Measurements from ENCODE around the gene NRXN2. TPM values are rescaled to one million over a fixed set of nuclear protein-coding genes. Genes with fewer than 3 reads are reported as not detected.

The NRXN2 gene
- total RNA-seq, 1 donor from 2014 or later, result 0.14 TPM

DNA sequence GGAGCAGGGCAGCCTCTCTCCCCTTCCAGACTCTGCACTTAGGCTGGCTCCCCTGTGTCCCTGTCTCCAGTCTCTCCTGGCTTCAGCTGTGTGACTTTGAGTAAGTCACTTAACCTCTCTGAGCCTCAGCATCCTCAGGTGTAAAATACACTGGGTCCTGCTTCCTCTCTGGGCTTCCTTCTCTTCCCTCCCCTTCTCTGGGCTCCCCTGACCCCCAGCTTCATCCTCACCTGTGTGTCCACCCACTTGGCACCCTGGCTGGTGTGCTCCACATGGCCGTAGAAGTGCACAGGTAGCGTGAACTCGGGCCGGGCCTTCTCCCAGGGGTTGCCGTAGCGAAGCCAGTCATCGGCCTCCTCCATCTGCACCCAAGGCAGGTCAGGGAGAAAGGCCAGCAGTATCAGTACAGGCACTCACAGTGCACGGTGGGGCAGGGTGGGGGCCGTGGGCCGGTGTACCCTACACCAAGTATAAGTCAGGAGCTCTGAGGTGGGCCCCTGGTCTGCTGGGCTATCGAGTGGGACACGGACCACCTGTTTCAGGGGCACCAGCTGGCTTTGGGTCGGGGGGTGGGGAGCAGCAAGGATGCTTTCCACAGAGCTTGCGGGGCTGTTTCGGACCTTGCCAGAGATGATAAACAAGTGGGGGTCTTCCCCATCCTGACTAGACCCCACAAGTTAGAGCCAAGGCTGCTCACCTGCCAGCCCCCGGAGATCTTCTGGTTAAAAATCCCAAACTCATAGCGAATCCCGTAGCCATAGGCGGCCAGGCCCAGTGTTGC, 34.7 kb upstream of the NRXN2 start:
- peaks cover 17% of the 10 kb centered on the region for H3K4me1 Mint-ChIP-seq (ENCODE audit: low read depth, unreplicated experiment)

GRCh38 chr11:64755681-64756361, 32.8 kb upstream of the NRXN2 start:
- H2AFZ ChIP-seq (ENCODE audit: low read depth, low read length), result no peak overlapping the region
- peaks cover 7% of the 10 kb centered on the region for H3K4me1 Mint-ChIP-seq (ENCODE audit: low read depth, unreplicated experiment)
- TF ChIP-seq, protein P1, sequence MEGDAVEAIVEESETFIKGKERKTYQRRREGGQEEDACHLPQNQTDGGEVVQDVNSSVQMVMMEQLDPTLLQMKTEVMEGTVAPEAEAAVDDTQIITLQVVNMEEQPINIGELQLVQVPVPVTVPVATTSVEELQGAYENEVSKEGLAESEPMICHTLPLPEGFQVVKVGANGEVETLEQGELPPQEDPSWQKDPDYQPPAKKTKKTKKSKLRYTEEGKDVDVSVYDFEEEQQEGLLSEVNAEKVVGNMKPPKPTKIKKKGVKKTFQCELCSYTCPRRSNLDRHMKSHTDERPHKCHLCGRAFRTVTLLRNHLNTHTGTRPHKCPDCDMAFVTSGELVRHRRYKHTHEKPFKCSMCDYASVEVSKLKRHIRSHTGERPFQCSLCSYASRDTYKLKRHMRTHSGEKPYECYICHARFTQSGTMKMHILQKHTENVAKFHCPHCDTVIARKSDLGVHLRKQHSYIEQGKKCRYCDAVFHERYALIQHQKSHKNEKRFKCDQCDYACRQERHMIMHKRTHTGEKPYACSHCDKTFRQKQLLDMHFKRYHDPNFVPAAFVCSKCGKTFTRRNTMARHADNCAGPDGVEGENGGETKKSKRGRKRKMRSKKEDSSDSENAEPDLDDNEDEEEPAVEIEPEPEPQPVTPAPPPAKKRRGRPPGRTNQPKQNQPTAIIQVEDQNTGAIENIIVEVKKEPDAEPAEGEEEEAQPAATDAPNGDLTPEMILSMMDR (IDR thresholded peaks at IDR 0.05; ENCODE audit: insufficient read depth, low read depth, low read length), result no peak
- no peak for TF ChIP-seq EZH2 (IDR thresholded peaks at IDR 0.05; ENCODE audit: insufficient read depth, low read length)
- peaks cover 10% of the 10 kb centered on the region for H4K20me1 ChIP-seq (ENCODE audit: insufficient read depth, low read length)
- H3K9me3 ChIP-seq (ENCODE audit: insufficient read depth, low read depth, low read length), result no peaks in the 10 kb centered on the region
- H3K27ac Mint-ChIP-seq (ENCODE audit: unreplicated experiment), result no peak overlapping the region
- no peaks in the 10 kb centered on the region for H3K9me3 Mint-ChIP-seq (ENCODE audit: unreplicated experiment)
- DNase-seq (ENCODE audit: low read depth), result no peak
- no peaks in the 10 kb centered on the region for H3K27me3 ChIP-seq (ENCODE audit: insufficient read depth, low read length)
- no peaks in the 10 kb centered on the region for H3K4me1 ChIP-seq (ENCODE audit: insufficient read depth, low read length)
- no peak overlapping the region for H3K4me3 Mint-ChIP-seq (ENCODE audit: unreplicated experiment)
- H3K9ac ChIP-seq (ENCODE audit: low read length), result no peak overlapping the region
- no peaks in the 10 kb centered on the region for H3K36me3 ChIP-seq (ENCODE audit: insufficient read depth, low read length)
- H3K36me3 Mint-ChIP-seq (ENCODE audit: low read depth, unreplicated experiment), result peaks cover 6% of the 10 kb centered on the region
- no peak overlapping the region for H3K4me2 ChIP-seq (ENCODE audit: low read length)
- no peaks in the 10 kb centered on the region for H3K79me2 ChIP-seq (ENCODE audit: insufficient read depth, low read length)
- no peak overlapping the region for H3K4me3 ChIP-seq (ENCODE audit: insufficient read depth, low read depth, low read length)
- H3K27me3 Mint-ChIP-seq (ENCODE audit: low read depth, unreplicated experiment), result peaks cover 17% of the 10 kb centered on the region
- H3K27ac ChIP-seq (ENCODE audit: low read depth, low read length), result no peak overlapping the region
- no peak for FAIRE-seq

More for the DNA sequence above, 34.7 kb upstream of the NRXN2 start:
- Histone ChIP-seq H3K4me1 (ENCODE audit: insufficient read depth, low read length) (peaks cover 3% of the 10 kb centered on the region), H3K79me2 (ENCODE audit: insufficient read depth, low read length) (no peaks in the 10 kb centered on the region), H3K9me3 (ENCODE audit: insufficient read depth, low read depth, low read length) (no peaks in the 10 kb centered on the region), H3K4me3 (ENCODE audit: insufficient read depth, low read depth, low read length) (no peak overlapping the region), H2AFZ (ENCODE audit: low read depth, low read length) (no peak overlapping the region), H3K27ac (ENCODE audit: low read depth, low read length) (no peak overlapping the region), H3K36me3 (ENCODE audit: insufficient read depth, low read length) (peaks cover 6% of the 10 kb centered on the region), H3K27me3 (ENCODE audit: insufficient read depth, low read length) (no peaks in the 10 kb centered on the region), H3K9ac (ENCODE audit: low read length) (no peak overlapping the region), H4K20me1 (ENCODE audit: insufficient read depth, low read length) (peaks cover 23% of the 10 kb centered on the region), H3K4me2 (ENCODE audit: low read length) (no peak overlapping the region)
- no peak for TF ChIP-seq EZH2 (IDR thresholded peaks at IDR 0.05; ENCODE audit: insufficient read depth, low read length)
- TF ChIP-seq, protein P1 (IDR thresholded peaks at IDR 0.05; ENCODE audit: insufficient read depth, low read depth, low read length), result no peak
- H3K36me3 Mint-ChIP-seq (ENCODE audit: low read depth, unreplicated experiment), result peaks cover 9% of the 10 kb centered on the region
- no peak overlapping the region for H3K4me3 Mint-ChIP-seq (ENCODE audit: unreplicated experiment)
- FAIRE-seq (no peak), DNase-seq (ENCODE audit: low read depth) (no peak)
- H3K27ac Mint-ChIP-seq (ENCODE audit: unreplicated experiment), result no peak overlapping the region
- peaks cover 10% of the 10 kb centered on the region for H3K27me3 Mint-ChIP-seq (ENCODE audit: low read depth, unreplicated experiment)
- no peaks in the 10 kb centered on the region for H3K9me3 Mint-ChIP-seq (ENCODE audit: unreplicated experiment)

Data from astrocyte (in vitro differentiated cells and primary cell).